Activated T-helper 17 cell treated with anti-CD3 and anti-CD28 coated beads, Interleukin-2, amount 50 U/mL, for 72 hours (primary cell): Measurements from ENCODE around the gene GDE1. TPM values are rescaled to one million over a fixed set of nuclear protein-coding genes. Genes with fewer than 3 reads are reported as not detected.

ENCODE experiments used
- ATAC-seq: fragments of 150-1000 bp; cut with Tn5 transposase; replicated peaks from 2 replicates; pipeline ENCODE4 v1.10.0; 2021; ENCODE audit warnings: mild to moderate bottlenecking, moderate library complexity
- H3K27ac Mint-ChIP-seq: one replicate; pipeline ENCODE4 v1.8.0; 2022; ENCODE audit warnings: mixed read lengths
- H3K27me3 Mint-ChIP-seq: one replicate; pipeline ENCODE4 v1.8.0; 2022; ENCODE audit warnings: mixed read lengths
- H3K36me3 Mint-ChIP-seq: one replicate; pipeline ENCODE4 v1.8.0; 2022; ENCODE audit warnings: low read depth, mild to moderate bottlenecking, mixed read lengths
- H3K4me1 Mint-ChIP-seq: one replicate; pipeline ENCODE4 v1.8.0; 2022; ENCODE audit warnings: mixed read lengths
- H3K4me3 Mint-ChIP-seq: one replicate; pipeline ENCODE4 v1.8.0; 2022; ENCODE audit warnings: mild to moderate bottlenecking, mixed read lengths
- H3K9me3 Mint-ChIP-seq: one replicate; pipeline ENCODE4 v1.8.0; 2022; ENCODE audit warnings: mixed read lengths
- total RNA-seq, 2 donors: library from RNA; stranded (reverse); gene quantifications; one replicate each; pipeline ENCODE4 v1.2.3, GENCODE V29; 2022

GDE1 gene
- total RNA-seq, 2 donors from 2014 or later, result 24.2 to 36.9 TPM

GRCh38 chr16:19540241-19540970 lies 18.5 kb upstream of the GDE1 start:
- Mint-ChIP-seq H3K4me3 (no peak overlapping the region), H3K9me3 (no peaks in the 10 kb centered on the region), H3K27ac (no peak overlapping the region), H3K4me1 (no peaks in the 10 kb centered on the region), H3K36me3 (peaks cover 80% of the 10 kb centered on the region), H3K27me3 (no peaks in the 10 kb centered on the region)
- ATAC-seq, result no peak

- Mint-ChIP-seq H3K36me3 (peaks cover 83% of the 10 kb centered on the region), H3K4me3 (no peak overlapping the region), H3K9me3 (no peaks in the 10 kb centered on the region), H3K4me1 (no peaks in the 10 kb centered on the region), H3K27ac (no peak overlapping the region), H3K27me3 (no peaks in the 10 kb centered on the region)
- no peak for ATAC-seq
Observed at GRCh38 chr16:19532601-19533000, 10.7 kb upstream of the GDE1 start.

- Mint-ChIP-seq H3K27me3 (no peaks in the 10 kb centered on the region), H3K4me3 (no peak overlapping the region), H3K4me1 (peaks cover 11% of the 10 kb centered on the region), H3K36me3 (peaks cover 45% of the 10 kb centered on the region), H3K27ac (no peak overlapping the region), H3K9me3 (no peaks in the 10 kb centered on the region)
- ATAC-seq, result no peak
Observed at GRCh38 chr16:19528666-19529065, 6.8 kb upstream of the GDE1 start.

- Mint-ChIP-seq H3K4me3 (no peak overlapping the region), H3K27ac (no peak overlapping the region), H3K27me3 (no peaks in the 10 kb centered on the region), H3K9me3 (no peaks in the 10 kb centered on the region), H3K36me3 (peaks cover 30% of the 10 kb centered on the region), H3K4me1 (peaks cover 17% of the 10 kb centered on the region)
- no peak for ATAC-seq
Observed at GRCh38 chr16:19527161-19527560, 5.3 kb upstream of the GDE1 start.

- ATAC-seq, result no peak
- H3K4me1 Mint-ChIP-seq, result peaks cover 23% of the 10 kb centered on the region
- H3K27ac Mint-ChIP-seq, result no peak overlapping the region
- peaks cover 24% of the 10 kb centered on the region for H3K36me3 Mint-ChIP-seq
- H3K27me3 Mint-ChIP-seq, result no peaks in the 10 kb centered on the region
- H3K4me3 Mint-ChIP-seq, result peak overlapping the region; percentile 98
- no peaks in the 10 kb centered on the region for H3K9me3 Mint-ChIP-seq
Observed at GRCh38 chr16:19525385-19525723, 3.5 kb upstream of the GDE1 start.

- H3K36me3 Mint-ChIP-seq, result peaks cover 19% of the 10 kb centered on the region
- H3K4me1 Mint-ChIP-seq, result peaks cover 23% of the 10 kb centered on the region
- peak overlapping the region; percentile 80 for H3K27ac Mint-ChIP-seq
- no peak for ATAC-seq
- H3K9me3 Mint-ChIP-seq, result no peaks in the 10 kb centered on the region
- H3K27me3 Mint-ChIP-seq, result no peaks in the 10 kb centered on the region
- peak overlapping the region; percentile 98 for H3K4me3 Mint-ChIP-seq
Observed at GRCh38 chr16:19524616-19525384, 2.9 kb upstream of the GDE1 start.

- ATAC-seq, result no peak
- H3K9me3 Mint-ChIP-seq, result no peaks in the 10 kb centered on the region
- peaks cover 23% of the 10 kb centered on the region for H3K4me1 Mint-ChIP-seq
- H3K4me3 Mint-ChIP-seq, result peak overlapping the region; percentile 98
- H3K36me3 Mint-ChIP-seq, result peaks cover 16% of the 10 kb centered on the region
- H3K27me3 Mint-ChIP-seq, result no peaks in the 10 kb centered on the region
- H3K27ac Mint-ChIP-seq, result peak overlapping the region; percentile 80
Observed at GRCh38 chr16:19524356-19524615, 2.4 kb upstream of the GDE1 start.

- peak; percentile 88 for ATAC-seq
Observed at GRCh38 chr16:19523559-19524355, 1.9 kb upstream of the GDE1 start, which contains the start of gene CCP110. CCP110 (plus strand) TSS chr16:19523942; CDS start chr16:19527882, 3,940 bp downstream.

GRCh38 chr16:19523184-19523558 lies 1.3 kb upstream of the GDE1 start:
- no peaks in the 10 kb centered on the region for H3K27me3 Mint-ChIP-seq
- peak overlapping the region; percentile 80 for H3K27ac Mint-ChIP-seq
- H3K9me3 Mint-ChIP-seq, result no peaks in the 10 kb centered on the region
- H3K4me3 Mint-ChIP-seq, result peak overlapping the region; percentile 98
- H3K36me3 Mint-ChIP-seq, result peaks cover 6% of the 10 kb centered on the region
- no peak for ATAC-seq
- peaks cover 28% of the 10 kb centered on the region for H3K4me1 Mint-ChIP-seq

More at GRCh38 chr16:19523559-19524355, 1.9 kb upstream of the GDE1 start, which contains the start of gene CCP110:
- H3K36me3 Mint-ChIP-seq, result peaks cover 12% of the 10 kb centered on the region
- peak within 1 kb of the TSS; percentile 98 for H3K4me3 Mint-ChIP-seq
- H3K4me1 Mint-ChIP-seq, result peaks cover 26% of the 10 kb centered on the region
- H3K9me3 Mint-ChIP-seq, result no peaks in the 10 kb centered on the region
- H3K27ac Mint-ChIP-seq, result peak within 1 kb of the TSS; percentile 95
- H3K27me3 Mint-ChIP-seq, result no peaks in the 10 kb centered on the region

GRCh38 chr16:19522760-19523159 lies 862 bp upstream of the GDE1 start:
- peaks cover 2% of the 10 kb centered on the region for H3K36me3 Mint-ChIP-seq
- no peaks in the 10 kb centered on the region for H3K9me3 Mint-ChIP-seq
- H3K4me3 Mint-ChIP-seq, result peak overlapping the region; percentile 98
- H3K4me1 Mint-ChIP-seq, result peaks cover 28% of the 10 kb centered on the region
- peak overlapping the region; percentile 95 for H3K27ac Mint-ChIP-seq
- no peak for ATAC-seq
- H3K27me3 Mint-ChIP-seq, result no peaks in the 10 kb centered on the region

- H3K4me3 Mint-ChIP-seq, result peak overlapping the region; percentile 98
- peaks cover 2% of the 10 kb centered on the region for H3K36me3 Mint-ChIP-seq
- peaks cover 29% of the 10 kb centered on the region for H3K4me1 Mint-ChIP-seq
- no peaks in the 10 kb centered on the region for H3K9me3 Mint-ChIP-seq
- H3K27ac Mint-ChIP-seq, result peak overlapping the region; percentile 95
- no peaks in the 10 kb centered on the region for H3K27me3 Mint-ChIP-seq
- no peak for ATAC-seq
Observed at GRCh38 chr16:19522397-19522732, 467 bp upstream of the GDE1 start.

- no peaks in the 10 kb centered on the region for H3K27me3 Mint-ChIP-seq
- H3K4me1 Mint-ChIP-seq, result peaks cover 33% of the 10 kb centered on the region
- H3K9me3 Mint-ChIP-seq, result no peaks in the 10 kb centered on the region
- peaks cover 16% of the 10 kb centered on the region for H3K36me3 Mint-ChIP-seq
- peak; percentile 13 for ATAC-seq
- peak overlapping the region; percentile 95 for H3K27ac Mint-ChIP-seq
- peak overlapping the region; percentile 98 for H3K4me3 Mint-ChIP-seq
Observed at GRCh38 chr16:19520861-19521331, 1.0 kb downstream of the GDE1 start.

GRCh38 chr16:19518388-19518787 lies 3.5 kb downstream of the GDE1 start:
- Mint-ChIP-seq H3K27me3 (no peaks in the 10 kb centered on the region), H3K36me3 (peaks cover 38% of the 10 kb centered on the region), H3K4me3 (peak overlapping the region; percentile 31), H3K4me1 (peaks cover 22% of the 10 kb centered on the region), H3K9me3 (no peaks in the 10 kb centered on the region), H3K27ac (peak overlapping the region; percentile 56)
- no peak for ATAC-seq

- H3K27me3 Mint-ChIP-seq, result no peaks in the 10 kb centered on the region
- peaks cover 20% of the 10 kb centered on the region for H3K4me1 Mint-ChIP-seq
- ATAC-seq, result peak; percentile 38
- H3K36me3 Mint-ChIP-seq, result peaks cover 46% of the 10 kb centered on the region
- no peaks in the 10 kb centered on the region for H3K9me3 Mint-ChIP-seq
- peak overlapping the region; percentile 82 for H3K27ac Mint-ChIP-seq
- peak overlapping the region; percentile 24 for H3K4me3 Mint-ChIP-seq
Observed at GRCh38 chr16:19517424-19518089, 4.3 kb downstream of the GDE1 start.
